ENCODE measurements around the gene IL17RD.

- TF ChIP-seq POLR2A (IDR thresholded peaks at IDR 0.05; ENCODE audit: low read length) (no peak), GATA1 (IDR thresholded peaks at IDR 0.05; ENCODE audit: low read depth, low read length) (no peak)
Measured at GRCh38 chr3:57126244-57126643, 38.9 kb downstream of the IL17RD start.

All from erythroblast (primary cell).